GM12873 (cell line): ENCODE results near the gene LRRN2.

Experiments
- CTCF ChIP-seq: IDR thresholded peaks from 2 replicates; pipeline ENCODE4 v1.5.1; 2012; ENCODE audit warnings: low read depth, mild to moderate bottlenecking, moderate library complexity, low read length, control low read depth; ENCODE audit not compliant: insufficient read depth; ENCODE audit errors: missing control alignments

The LRRN2 gene

GRCh38 chr1:204684206-204684570, 1.4 kb downstream of the LRRN2 start:
- no peak for TF ChIP-seq CTCF

- TF ChIP-seq CTCF: no peak
These were observed 2.0 kb downstream of the LRRN2 start for GRCh38 chr1:204683284-204684205.

GRCh38 chr1:204680461-204680860, 5.1 kb downstream of the LRRN2 start:
- no peak for TF ChIP-seq CTCF

GRCh38 chr1:204680051-204680450, 5.5 kb downstream of the LRRN2 start:
- TF ChIP-seq CTCF: no peak

GRCh38 chr1:204678721-204679475, 6.6 kb downstream of the LRRN2 start:
- no peak for TF ChIP-seq CTCF

- TF ChIP-seq CTCF: no peak
These were observed 7.7 kb downstream of the LRRN2 start for GRCh38 chr1:204677864-204678263.

GRCh38 chr1:204676043-204676442, 9.5 kb downstream of the LRRN2 start:
- TF ChIP-seq CTCF: no peak
